Fibroblast of villous mesenchyme (primary cell): ENCODE results near the gene CDK3. TPM values are rescaled to one million over a fixed set of nuclear protein-coding genes. Genes with fewer than 3 reads are reported as not detected.
"Not testable (repeated sequence)": the region's sequence is repeated elsewhere in the genome, so short reads cannot be mapped to it uniquely, and the experiment has no call there.

Experiments used
- DNase-seq: peaks from one replicate; pipeline ENCODE4 v3.0.0-alpha.2; 2010; ENCODE audit warnings: low read depth
- H3K4me3 ChIP-seq: 2 replicates; pipeline ENCODE4 v1.5.1; 2011; ENCODE audit warnings: low read depth, mild to moderate bottlenecking, low read length
- total RNA-seq: library from RNA; depleted of rRNA; stranded (reverse); fragments of >200 nt; gene quantifications from 2 replicates; pipeline ENCODE4 v1.2.3, GENCODE V29; 2012
- TF ChIP-seq, protein P1 (sequence below): IDR thresholded peaks from 2 replicates; pipeline ENCODE4 v1.5.1; 2012; ENCODE audit warnings: low read depth, mild to moderate bottlenecking, low read length; ENCODE audit not compliant: insufficient read depth

Gene CDK3
- total RNA-seq, 1 donor, result 2.2 TPM

DNA sequence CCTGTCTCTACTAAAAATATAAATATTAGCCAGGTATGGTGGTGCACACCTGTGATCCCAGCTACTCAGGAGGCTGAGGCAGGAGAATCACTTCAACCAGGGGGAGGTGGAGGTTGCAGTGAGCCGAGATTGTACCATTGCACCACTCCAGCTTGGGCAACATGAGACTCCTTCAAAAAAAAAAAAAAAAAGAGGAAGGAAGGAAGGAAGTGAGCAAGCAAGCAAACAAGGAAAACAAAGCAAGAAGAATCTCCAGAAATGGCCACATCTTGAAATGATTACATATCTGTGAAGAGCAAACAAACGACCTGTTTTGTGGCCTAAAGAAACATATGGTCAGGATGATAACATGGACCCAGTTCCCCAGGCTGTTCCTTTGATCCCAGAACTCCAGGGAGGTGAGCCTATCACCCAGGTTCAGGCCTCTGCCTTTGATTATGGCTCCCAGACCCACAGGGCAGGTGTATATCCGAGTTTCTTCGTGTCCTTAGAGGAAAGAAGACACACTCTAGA, 30.6 kb upstream of the CDK3 start:
- peak; percentile 48 for DNase-seq
- no peak overlapping the region for H3K4me3 ChIP-seq
- TF ChIP-seq, protein P1, sequence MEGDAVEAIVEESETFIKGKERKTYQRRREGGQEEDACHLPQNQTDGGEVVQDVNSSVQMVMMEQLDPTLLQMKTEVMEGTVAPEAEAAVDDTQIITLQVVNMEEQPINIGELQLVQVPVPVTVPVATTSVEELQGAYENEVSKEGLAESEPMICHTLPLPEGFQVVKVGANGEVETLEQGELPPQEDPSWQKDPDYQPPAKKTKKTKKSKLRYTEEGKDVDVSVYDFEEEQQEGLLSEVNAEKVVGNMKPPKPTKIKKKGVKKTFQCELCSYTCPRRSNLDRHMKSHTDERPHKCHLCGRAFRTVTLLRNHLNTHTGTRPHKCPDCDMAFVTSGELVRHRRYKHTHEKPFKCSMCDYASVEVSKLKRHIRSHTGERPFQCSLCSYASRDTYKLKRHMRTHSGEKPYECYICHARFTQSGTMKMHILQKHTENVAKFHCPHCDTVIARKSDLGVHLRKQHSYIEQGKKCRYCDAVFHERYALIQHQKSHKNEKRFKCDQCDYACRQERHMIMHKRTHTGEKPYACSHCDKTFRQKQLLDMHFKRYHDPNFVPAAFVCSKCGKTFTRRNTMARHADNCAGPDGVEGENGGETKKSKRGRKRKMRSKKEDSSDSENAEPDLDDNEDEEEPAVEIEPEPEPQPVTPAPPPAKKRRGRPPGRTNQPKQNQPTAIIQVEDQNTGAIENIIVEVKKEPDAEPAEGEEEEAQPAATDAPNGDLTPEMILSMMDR, result no peak

DNA sequence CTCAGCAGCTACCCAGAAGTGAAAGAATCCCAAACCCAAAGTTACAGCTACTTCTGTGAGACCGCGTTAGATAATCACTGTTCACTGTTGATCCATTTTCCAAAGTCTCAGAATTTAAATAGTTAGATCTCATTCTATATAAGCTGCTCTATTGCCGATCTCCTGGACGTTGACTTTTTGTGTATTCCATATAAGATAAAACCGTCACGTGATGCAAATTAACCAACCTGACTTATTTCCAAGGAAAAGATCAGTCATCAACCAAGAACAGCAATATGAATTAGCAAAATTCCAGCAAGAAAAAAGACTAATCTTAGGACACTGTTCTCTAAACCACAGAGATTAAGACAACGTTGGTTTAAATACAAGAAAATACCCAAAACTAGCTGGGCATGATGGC, 30.0 kb upstream of the CDK3 start:
- H3K4me3 ChIP-seq, result no peak overlapping the region
- TF ChIP-seq, protein P1, result no peak
- no peak for DNase-seq

DNA sequence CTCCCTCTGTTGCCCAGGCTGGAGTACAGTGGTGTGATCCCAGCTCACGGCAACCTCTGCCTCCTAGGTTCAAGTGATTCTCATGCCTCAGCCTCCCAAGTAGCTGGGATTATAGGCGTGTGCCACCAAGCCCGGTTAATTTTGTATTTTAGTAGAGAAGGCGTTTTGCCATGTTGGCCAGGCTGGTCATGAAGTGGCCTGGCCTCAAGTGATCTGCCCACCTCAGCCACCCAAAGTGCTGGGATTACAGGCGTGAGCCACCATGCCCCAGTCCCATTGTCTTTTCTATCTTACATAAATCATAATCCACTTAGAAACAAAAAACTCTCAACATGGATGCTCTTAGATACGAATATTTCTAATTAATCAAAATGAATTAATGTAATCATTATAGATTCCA, 25.5 kb upstream of the CDK3 start:
- H3K4me3 ChIP-seq, DNase-seq: not testable (repeated sequence)

DNA sequence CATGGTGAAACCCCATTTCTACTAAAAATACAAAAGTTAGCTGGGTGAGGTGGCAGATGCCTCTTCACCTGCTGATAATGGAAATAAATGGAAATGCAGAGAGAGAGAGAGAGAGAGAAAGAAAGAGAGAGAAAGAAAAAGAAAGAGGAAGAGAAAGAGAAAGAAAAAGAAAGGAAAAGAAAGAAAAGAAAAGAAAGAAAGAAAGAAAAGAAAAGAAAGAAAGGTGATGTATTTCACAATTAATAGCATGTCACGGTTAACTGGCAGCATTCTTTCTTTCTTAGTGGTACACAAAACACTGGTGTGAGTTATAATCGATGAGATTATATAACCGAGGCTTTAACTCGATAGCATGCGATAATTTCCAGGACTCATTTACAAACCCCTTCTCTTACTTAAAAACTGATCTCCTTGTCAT, 24.9 kb upstream of the CDK3 start:
- TF ChIP-seq, protein P1, result no peak
- peak overlapping the region; percentile 12 for H3K4me3 ChIP-seq
- no peak for DNase-seq

DNA sequence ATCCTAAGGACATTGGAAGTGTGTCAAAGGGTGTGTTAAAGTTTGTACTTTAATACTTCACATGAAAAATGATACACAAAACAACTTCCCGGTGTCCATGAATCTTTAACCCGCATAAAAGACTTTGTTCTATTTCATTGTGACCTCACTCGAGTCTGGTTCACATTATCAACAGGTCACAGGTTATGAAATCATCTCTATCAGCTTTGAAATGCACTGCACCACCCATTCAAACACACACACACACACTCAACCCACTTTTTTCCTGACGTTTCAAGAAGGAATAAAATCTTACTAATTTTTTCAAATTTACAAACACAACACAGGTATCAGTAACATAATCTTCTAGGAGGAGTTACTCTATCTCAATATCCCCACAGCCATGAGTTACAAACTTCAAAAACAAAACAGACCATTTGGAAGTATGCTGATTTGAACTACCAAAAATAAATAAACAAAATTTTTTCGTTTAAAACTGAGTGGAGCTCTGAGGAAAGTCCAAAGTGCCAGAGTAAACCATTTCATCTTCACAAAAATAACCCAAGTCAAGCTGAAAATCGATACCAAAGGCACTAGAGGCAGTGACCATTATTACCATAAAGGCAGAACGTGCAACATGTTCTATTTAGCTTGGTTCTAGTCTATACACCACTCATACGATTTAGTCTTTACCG, 24.3 kb upstream of the CDK3 start:
- peak overlapping the region; percentile 12 for H3K4me3 ChIP-seq
- TF ChIP-seq, protein P1, result no peak
- DNase-seq, result peak; percentile 43

DNA sequence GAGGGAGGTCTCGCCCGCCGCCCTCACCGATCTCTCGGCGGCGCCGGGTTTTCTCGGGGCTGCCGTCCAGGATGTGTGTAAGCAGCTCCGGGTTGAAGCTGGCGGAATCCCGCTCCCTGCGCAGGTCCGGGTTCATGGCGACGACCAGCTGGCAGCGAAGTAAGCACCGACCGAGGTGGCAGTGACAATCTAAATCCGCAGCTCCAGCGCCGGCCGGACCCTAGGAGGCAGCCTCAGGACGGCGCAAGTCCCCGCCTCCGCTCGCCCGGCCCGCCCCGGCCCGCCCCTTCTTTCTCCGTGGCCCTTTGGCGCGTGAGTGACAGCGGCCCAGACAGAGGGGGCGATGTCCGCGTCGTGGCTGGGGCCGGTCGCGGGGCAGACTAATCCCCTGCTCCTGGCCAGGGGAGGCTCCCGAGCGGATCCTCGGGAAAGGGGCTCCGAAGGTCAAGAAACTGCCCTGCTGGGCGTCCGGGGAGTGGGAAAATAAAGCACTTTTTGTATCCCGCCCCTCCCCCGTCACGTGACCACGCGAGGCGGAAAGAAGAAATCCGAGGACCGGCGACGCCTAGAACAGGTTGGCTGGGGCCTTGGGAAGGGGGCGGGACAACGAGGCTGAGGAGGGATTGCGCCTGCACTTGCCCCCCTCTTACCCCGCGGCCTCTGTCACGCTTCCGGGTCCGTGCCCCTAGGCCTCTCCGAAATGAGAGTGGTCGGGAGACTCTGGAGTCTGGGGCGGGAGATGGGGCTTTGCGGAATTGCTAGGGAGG, 21.5 kb upstream of the CDK3 start, which contains the start of the genes ACOX1 and TEN1:
TSS of gene ACOX1 (minus strand) at position 229 of the 767 bp plus-strand sequence. CDS start at position 136, 93 bp downstream.
TSS of gene TEN1 (plus strand) at position 303 of the 767 bp plus-strand sequence. CDS start 6,953 bp downstream, outside the sequence.
- H3K4me3 ChIP-seq, result peak within 1 kb of the TSS; percentile 73
- peak; percentile 98 for DNase-seq
- TF ChIP-seq, protein P1, result peak; percentile 27

DNA sequence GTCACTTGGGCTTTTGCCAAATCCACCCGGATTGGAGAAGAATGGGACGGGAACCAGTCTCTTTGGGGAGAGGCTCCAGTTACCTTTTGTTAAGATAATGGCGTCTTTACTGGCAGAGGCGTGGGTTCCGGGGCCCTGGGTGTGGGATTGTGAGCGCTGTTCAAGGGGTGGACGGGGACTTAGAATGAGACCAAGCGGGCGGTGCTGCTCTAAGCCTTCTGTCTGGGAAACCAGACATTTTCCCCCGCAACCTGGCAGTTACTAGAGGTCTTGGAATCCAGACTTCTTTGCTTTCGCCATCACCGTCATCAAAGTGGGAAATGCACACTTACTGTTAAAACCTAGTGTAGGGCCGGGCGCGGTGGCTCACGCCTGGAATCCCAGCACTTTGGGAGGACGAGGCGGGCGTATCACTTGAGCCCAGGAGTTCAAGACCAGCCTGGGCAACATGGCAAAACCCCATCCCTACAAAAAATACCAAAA, 20.9 kb upstream of the CDK3 start:
- TF ChIP-seq, protein P1, result no peak
- peak; percentile 90 for DNase-seq
- H3K4me3 ChIP-seq, result peak overlapping the region; percentile 73
